Left lung (tissue), 10 donors: ENCODE data around the gene SOX4. TPM values are rescaled to one million over a fixed set of nuclear protein-coding genes. Genes with fewer than 3 reads are reported as not detected.

Source experiments
- ATAC-seq: fragments of 200-7000 bp; cut with Tn5 transposase; one replicate; pipeline ENCODE4 v1.9.1; 2020; ENCODE audit warnings: moderate library complexity
- DNase-seq, 4 donors: peaks; one replicate each; pipeline ENCODE4 v3.0.0-alpha.2; 2013 to 2020
- H3K27ac ChIP-seq, 2 donors: fragments of 200-600 bp; sonication (generic) in 1 of 2; one replicate each; pipeline versions ENCODE4 v1.5.0 to v1.8.0; 2020 to 2021
- H3K27me3 ChIP-seq, 2 donors: fragments of 200-600 bp; sonication (generic) in 1 of 2; one replicate each; pipeline versions ENCODE4 v1.5.0 to v1.8.0; 2020 to 2021
- H3K36me3 ChIP-seq, 2 donors: fragments of 200-600 bp; sonication (generic) in 1 of 2; one replicate each; pipeline versions ENCODE4 v1.5.0 to v1.8.0; 2020 to 2021
- H3K4me1 ChIP-seq, 2 donors: fragments of 200-600 bp; one replicate each; pipeline ENCODE4 v1.8.0; 2021
- H3K4me3 ChIP-seq, 2 donors: fragments of 200-600 bp; sonication (generic) in 1 of 2; one replicate each; pipeline versions ENCODE4 v1.5.0 to v1.8.0; 2020 to 2021; ENCODE audit warnings: mild to moderate bottlenecking in 1 of 2
- H3K9me3 ChIP-seq, 2 donors: fragments of 200-600 bp; sonication (generic) in 1 of 2; one replicate each; pipeline versions ENCODE4 v1.5.0 to v1.8.0; 2020 to 2021
- CTCF ChIP-seq, 2 donors: fragments of 200-600 bp; sonication (generic) in 1 of 2; IDR thresholded peaks; one replicate each; pipeline versions ENCODE4 v1.5.0 to v1.8.0; 2021; ENCODE audit warnings: antibody characterized with exemption in 2 of 2
- intact Hi-C, 2 donors: fragments of 100-400 bp; cut with DNase I; formaldehyde crosslinking; loops; one replicate each; pipeline versions ENCODE4 v1.11.2 to v1.14.2; 2022
- polyA plus RNA-seq, 6 donors: library from polyadenylated mRNA; unstranded; fragments of 120-200 nt; gene quantifications; one replicate each; pipeline ENCODE4 v1.2.1, GENCODE V29; 2013; ENCODE audit not compliant: insufficient read length in 6 of 6
- total RNA-seq, 2 donors: library from RNA; stranded (reverse); fragmentation: NEBNext Ultra II Directional; extraction: Animal tissue kit (Norgen Biotek cat#: 25700); gene quantifications; one replicate each; pipeline ENCODE4 v1.2.1, GENCODE V29; 2021
- donor health status: DM: no; HTN: yes; CAD: no.
- donor health status: DM: no; HTN: no; CAD: no.

SOX4 gene
- total and polyA plus RNA-seq, 8 donors = 23.4 to 119 (median 101) TPM

- Histone ChIP-seq H3K9me3 (no peaks in the 10 kb centered on the region), H3K27me3 (peaks cover 0 to 4% of the 10 kb centered on the region in 2 donors), H3K27ac (no peak overlapping the region), H3K4me3 (no peak overlapping the region), H3K4me1 (peaks cover 11 to 25% of the 10 kb centered on the region in 2 donors), H3K36me3 (no peaks in the 10 kb centered on the region)
- ATAC-seq (no peak), DNase-seq (peak in 1 of 4 donors; percentile 69)
- TF ChIP-seq CTCF (IDR thresholded peaks at IDR 0.05) = no peak
- intact Hi-C loops = no loop called here
These were observed 8.4 kb downstream of the SOX4 start for GRCh38 chr6:21601932-21602390.

- no peaks in the 10 kb centered on the region for H3K9me3 ChIP-seq
- ATAC-seq = no peak
- no peak for DNase-seq
- no peak for TF ChIP-seq CTCF (IDR thresholded peaks at IDR 0.05)
- no peaks in the 10 kb centered on the region for H3K27me3 ChIP-seq
- H3K4me1 ChIP-seq = peaks cover 9 to 13% of the 10 kb centered on the region in 2 donors
- H3K4me3 ChIP-seq = no peak overlapping the region
- H3K27ac ChIP-seq = no peak overlapping the region
- intact Hi-C loops = no loop called here
- H3K36me3 ChIP-seq = no peaks in the 10 kb centered on the region
These were observed 9.8 kb downstream of the SOX4 start for GRCh38 chr6:21603082-21603952.

DNA sequence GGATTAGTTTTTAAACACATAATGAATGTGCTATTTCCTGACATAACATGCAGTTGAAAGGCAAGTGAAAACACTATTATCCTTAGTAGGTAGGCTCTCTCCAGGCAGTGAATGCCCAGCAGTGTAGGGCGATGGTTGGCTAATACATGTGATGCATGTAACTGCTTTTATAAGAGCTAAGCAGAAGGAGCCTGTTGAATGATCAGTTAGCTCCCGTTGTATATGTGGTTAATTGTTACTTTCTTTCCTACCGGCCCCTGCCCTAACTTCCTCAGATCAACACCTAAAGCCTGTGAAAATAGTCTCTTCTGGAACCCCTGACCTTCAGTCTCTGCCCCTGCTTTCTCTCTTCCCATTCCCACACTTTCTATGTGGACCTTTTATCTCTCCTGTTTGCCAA is 10.5 kb downstream of the SOX4 start:
- DNase-seq (no peak), ATAC-seq (no peak)
- intact Hi-C loops = no loop called here
- Histone ChIP-seq H3K4me3 (no peak overlapping the region), H3K27me3 (no peaks in the 10 kb centered on the region), H3K9me3 (no peaks in the 10 kb centered on the region), H3K27ac (no peak overlapping the region), H3K36me3 (no peaks in the 10 kb centered on the region), H3K4me1 (peaks cover 3 to 5% of the 10 kb centered on the region in 2 donors)
- TF ChIP-seq CTCF (IDR thresholded peaks at IDR 0.05) = no peak

- Histone ChIP-seq H3K36me3 (no peaks in the 10 kb centered on the region), H3K27ac (no peak overlapping the region), H3K4me1 (peaks cover 0 to 3% of the 10 kb centered on the region in 2 donors), H3K4me3 (no peak overlapping the region), H3K27me3 (no peaks in the 10 kb centered on the region), H3K9me3 (no peaks in the 10 kb centered on the region)
- intact Hi-C loops = no loop called here
- no peak for TF ChIP-seq CTCF (IDR thresholded peaks at IDR 0.05)
- no peak for ATAC-seq
- no peak for DNase-seq
These were observed 11.6 kb downstream of the SOX4 start for GRCh38 chr6:21605166-21605565.

- Histone ChIP-seq H3K4me3 (no peak overlapping the region), H3K4me1 (peaks cover 0 to 6% of the 10 kb centered on the region in 2 donors), H3K9me3 (no peaks in the 10 kb centered on the region), H3K27ac (no peak overlapping the region), H3K27me3 (no peaks in the 10 kb centered on the region), H3K36me3 (no peaks in the 10 kb centered on the region)
- ATAC-seq = no peak
- TF ChIP-seq CTCF (IDR thresholded peaks at IDR 0.05) = no peak
- intact Hi-C loops = no loop called here
- no peak for DNase-seq
These were observed 15.1 kb downstream of the SOX4 start for GRCh38 chr6:21608601-21609000.
